ENCODE results near the gene TMEM163.
"Not testable (repeated sequence)": the region's sequence is repeated elsewhere in the genome, so short reads cannot be mapped to it uniquely, and the experiment has no call there.

The TMEM163 gene

DNA sequence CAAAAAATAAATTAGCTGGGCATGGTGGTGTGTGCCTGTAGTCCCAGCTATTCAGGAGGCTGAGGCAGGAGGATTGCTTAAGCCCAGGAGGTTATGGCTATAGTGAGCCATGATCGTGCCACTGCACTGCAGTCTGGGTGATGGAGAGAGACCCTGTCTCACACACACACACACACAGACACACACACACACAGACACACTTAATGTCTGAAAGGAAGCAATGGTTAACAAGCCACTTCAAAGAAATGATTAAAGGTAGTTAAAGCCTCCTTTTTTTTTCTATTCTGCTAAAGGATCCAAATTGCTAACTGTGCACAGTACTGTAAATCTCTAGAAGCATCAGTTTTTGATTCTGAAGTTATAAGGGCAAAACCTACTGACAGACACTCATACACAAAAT, 211.1 kb downstream of the TMEM163 start:
- TF ChIP-seq, protein P1, sequence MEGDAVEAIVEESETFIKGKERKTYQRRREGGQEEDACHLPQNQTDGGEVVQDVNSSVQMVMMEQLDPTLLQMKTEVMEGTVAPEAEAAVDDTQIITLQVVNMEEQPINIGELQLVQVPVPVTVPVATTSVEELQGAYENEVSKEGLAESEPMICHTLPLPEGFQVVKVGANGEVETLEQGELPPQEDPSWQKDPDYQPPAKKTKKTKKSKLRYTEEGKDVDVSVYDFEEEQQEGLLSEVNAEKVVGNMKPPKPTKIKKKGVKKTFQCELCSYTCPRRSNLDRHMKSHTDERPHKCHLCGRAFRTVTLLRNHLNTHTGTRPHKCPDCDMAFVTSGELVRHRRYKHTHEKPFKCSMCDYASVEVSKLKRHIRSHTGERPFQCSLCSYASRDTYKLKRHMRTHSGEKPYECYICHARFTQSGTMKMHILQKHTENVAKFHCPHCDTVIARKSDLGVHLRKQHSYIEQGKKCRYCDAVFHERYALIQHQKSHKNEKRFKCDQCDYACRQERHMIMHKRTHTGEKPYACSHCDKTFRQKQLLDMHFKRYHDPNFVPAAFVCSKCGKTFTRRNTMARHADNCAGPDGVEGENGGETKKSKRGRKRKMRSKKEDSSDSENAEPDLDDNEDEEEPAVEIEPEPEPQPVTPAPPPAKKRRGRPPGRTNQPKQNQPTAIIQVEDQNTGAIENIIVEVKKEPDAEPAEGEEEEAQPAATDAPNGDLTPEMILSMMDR (IDR thresholded peaks at IDR 0.05): no peak
- H3K4me3 ChIP-seq (ENCODE audit: low read depth in 1 of 2, low read length in 1 of 2): no peak overlapping the region

DNA sequence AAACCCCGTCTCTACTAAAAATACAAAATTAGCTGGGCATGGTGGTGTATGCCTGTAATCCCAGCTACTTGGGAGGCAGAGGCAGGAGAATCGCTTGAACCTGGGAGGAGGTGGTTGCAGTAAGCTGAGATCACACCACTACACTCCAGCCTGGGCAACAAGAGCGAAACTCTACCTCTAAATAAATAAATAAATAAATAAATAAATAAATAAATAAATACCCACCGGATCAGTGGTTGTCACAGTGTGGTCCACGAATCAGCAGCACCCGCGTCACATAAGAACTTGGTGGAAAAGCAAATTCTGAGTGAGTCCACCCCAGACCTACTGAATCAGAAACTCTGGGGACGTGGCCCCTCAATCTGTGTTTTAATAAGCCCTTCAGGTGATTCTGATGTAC, 211.6 kb downstream of the TMEM163 start:
- H3K27me3 ChIP-seq; H3K36me3 ChIP-seq; H3K27ac ChIP-seq; H3K4me3 ChIP-seq (ENCODE audit: low read depth in 1 of 2, low read length in 1 of 2); H3K9me3 ChIP-seq; H3K4me1 ChIP-seq (ENCODE audit: control insufficient read depth in 1 of 2, insufficient read depth in 1 of 2, low read depth in 1 of 2, low read length in 1 of 2): not testable (repeated sequence)

More for the DNA sequence above, 211.1 kb downstream of the TMEM163 start:
- Histone ChIP-seq H3K36me3 (no peaks in the 10 kb centered on the region), H3K9me3 (no peaks in the 10 kb centered on the region), H3K27ac (no peak overlapping the region), H3K27me3 (no peaks in the 10 kb centered on the region), H3K4me1 (ENCODE audit: control insufficient read depth in 1 of 2, insufficient read depth in 1 of 2, low read depth in 1 of 2, low read length in 1 of 2) (no peaks in the 10 kb centered on the region)

DNA sequence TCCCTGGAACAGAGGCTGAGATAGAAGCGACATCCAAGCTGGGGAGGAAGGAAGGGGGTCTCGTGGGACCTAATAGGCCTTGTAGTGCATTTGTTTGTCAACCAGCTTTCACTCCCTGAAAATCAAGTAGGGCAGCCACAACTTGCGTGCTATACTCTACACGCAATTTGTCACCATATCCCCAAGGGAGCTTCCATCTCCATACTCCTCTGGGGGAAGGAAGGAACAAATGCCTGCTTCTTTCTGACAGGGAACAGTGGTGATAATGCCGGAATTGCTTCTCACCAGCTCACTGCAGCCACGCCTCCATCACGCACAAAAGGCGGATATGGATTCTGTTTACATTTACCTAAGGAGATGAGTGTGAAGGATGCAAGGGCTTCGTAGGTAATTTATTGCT, 213.4 kb downstream of the TMEM163 start:
- Histone ChIP-seq H3K27ac (no peak overlapping the region), H3K27me3 (no peaks in the 10 kb centered on the region), H3K9me3 (no peaks in the 10 kb centered on the region), H3K4me1 (ENCODE audit: control insufficient read depth in 1 of 2, insufficient read depth in 1 of 2, low read depth in 1 of 2, low read length in 1 of 2) (no peaks in the 10 kb centered on the region), H3K36me3 (no peaks in the 10 kb centered on the region), H3K4me3 (ENCODE audit: low read depth in 1 of 2, low read length in 1 of 2) (no peak overlapping the region)
- TF ChIP-seq, protein P1 (IDR thresholded peaks at IDR 0.05): no peak

DNA sequence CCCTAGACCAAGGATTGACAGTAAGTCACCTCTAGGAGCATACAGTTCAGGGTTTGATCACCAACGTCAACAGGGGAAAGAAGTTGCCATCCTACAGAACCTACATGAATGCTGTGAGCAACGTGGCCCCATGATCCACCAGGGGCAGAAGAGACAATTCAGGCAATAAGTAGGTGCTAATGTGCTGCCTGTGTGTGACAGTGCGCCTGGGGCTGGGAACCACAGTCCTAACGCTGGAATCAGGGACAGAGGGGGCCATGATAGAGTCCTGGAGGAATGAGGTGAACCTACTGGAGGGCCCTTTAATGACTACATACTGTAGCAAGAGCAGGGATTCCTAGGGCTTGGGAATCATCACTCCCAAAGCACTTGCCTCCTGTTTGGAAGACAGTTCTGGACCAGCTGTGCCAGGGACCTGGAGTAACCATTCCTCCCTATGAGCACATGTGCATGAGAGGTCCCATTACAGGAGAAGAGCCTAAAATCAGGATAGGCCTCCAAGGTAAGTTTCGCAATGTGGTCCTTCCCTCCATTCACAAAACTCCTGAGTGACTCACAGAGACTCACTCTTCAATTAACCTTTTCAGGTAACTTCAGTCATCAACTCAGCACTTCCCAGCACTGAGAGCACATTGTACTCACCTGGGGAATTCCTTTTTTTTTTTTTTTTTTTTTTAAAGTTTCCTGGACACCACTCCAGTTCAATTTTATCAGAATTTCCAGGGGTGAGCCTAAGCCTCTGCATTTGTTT, 214.0 kb downstream of the TMEM163 start:
- H3K4me1 ChIP-seq (ENCODE audit: control insufficient read depth in 1 of 2, insufficient read depth in 1 of 2, low read depth in 1 of 2, low read length in 1 of 2): no peaks in the 10 kb centered on the region
- no peak overlapping the region for H3K27ac ChIP-seq
- TF ChIP-seq, protein P1 (IDR thresholded peaks at IDR 0.05): no peak
- H3K4me3 ChIP-seq (ENCODE audit: low read depth in 1 of 2, low read length in 1 of 2): no peak overlapping the region
- H3K36me3 ChIP-seq: no peaks in the 10 kb centered on the region
- H3K9me3 ChIP-seq: no peaks in the 10 kb centered on the region
- no peaks in the 10 kb centered on the region for H3K27me3 ChIP-seq

DNA sequence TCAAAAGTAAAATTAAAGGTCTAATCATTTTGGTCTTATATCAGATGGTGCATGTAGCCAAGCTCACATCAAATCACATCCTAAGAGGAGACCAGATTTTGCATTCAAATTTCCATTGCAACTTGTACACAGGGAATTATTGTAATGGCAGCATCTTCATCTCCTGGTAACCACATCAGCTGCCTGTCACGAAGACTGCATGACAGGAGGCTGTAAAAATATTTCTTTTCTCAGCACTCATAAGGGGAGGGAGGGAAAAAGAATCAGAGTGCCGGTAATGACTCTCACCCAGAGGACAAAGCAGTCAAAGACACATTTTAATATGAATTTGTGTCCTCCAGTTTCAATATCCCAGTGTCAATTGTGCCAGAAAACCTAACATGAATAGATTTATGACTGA, 216.7 kb downstream of the TMEM163 start:
- H3K36me3 ChIP-seq: no peaks in the 10 kb centered on the region
- H3K9me3 ChIP-seq: no peaks in the 10 kb centered on the region
- no peak overlapping the region for H3K4me3 ChIP-seq (ENCODE audit: low read depth in 1 of 2, low read length in 1 of 2)
- no peaks in the 10 kb centered on the region for H3K27me3 ChIP-seq
- no peak overlapping the region for H3K27ac ChIP-seq
- TF ChIP-seq, protein P1 (IDR thresholded peaks at IDR 0.05): no peak
- H3K4me1 ChIP-seq (ENCODE audit: control insufficient read depth in 1 of 2, insufficient read depth in 1 of 2, low read depth in 1 of 2, low read length in 1 of 2): no peaks in the 10 kb centered on the region

DNA sequence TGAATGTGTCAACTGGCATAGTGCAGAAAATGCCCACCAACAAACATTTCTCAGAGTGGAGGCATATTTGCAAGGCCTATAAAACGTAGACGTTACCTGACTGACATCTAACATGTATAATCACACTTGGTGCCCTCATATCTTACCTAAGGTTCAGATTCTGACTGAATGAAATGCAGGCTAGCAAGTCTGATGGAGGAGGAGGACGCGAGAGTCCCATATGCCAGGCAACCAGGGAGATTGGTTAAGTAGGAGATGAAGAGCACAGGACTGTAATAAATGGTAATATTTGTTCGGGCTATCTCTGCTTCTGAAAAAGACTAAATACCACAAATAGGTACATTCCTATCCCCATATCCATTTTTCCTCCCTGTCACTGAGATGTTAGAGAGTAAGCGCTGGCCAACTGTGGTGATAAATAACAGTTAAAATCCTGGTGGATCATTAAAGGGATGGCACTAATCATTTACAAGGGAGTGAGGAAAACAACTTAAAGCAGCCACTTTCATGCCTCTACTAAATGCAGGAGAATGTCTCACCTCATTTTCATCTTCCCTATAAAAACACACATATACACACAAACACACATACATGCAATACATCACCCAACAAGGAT, 217.2 kb downstream of the TMEM163 start:
- H3K9me3 ChIP-seq: no peaks in the 10 kb centered on the region
- no peak overlapping the region for H3K27ac ChIP-seq
- no peaks in the 10 kb centered on the region for H3K27me3 ChIP-seq
- no peaks in the 10 kb centered on the region for H3K4me1 ChIP-seq (ENCODE audit: control insufficient read depth in 1 of 2, insufficient read depth in 1 of 2, low read depth in 1 of 2, low read length in 1 of 2)
- TF ChIP-seq, protein P1 (IDR thresholded peaks at IDR 0.05): no peak
- no peak overlapping the region for H3K4me3 ChIP-seq (ENCODE audit: low read depth in 1 of 2, low read length in 1 of 2)
- no peaks in the 10 kb centered on the region for H3K36me3 ChIP-seq
